Loucy (cell line): ENCODE measurements around the gene KDELR3.

Source experiments
- H2AFZ ChIP-seq: fragments of 200-600 bp; sonication (generic); 2 replicates; pipeline ENCODE4 v1.6.0; 2016; ENCODE audit warnings: antibody characterized with exemption, mild to moderate bottlenecking, low read length, moderate library complexity
- H3F3A ChIP-seq: fragments of 200-600 bp; 2 replicates; pipeline ENCODE4 v1.6.0; 2016; ENCODE audit warnings: antibody characterized with exemption, low read depth, mild to moderate bottlenecking
- H3K27me3 ChIP-seq: fragments of 200-600 bp; sonication (generic); 2 replicates; pipeline ENCODE4 v1.6.1; 2014; ENCODE audit warnings: low read length, mild to moderate bottlenecking; ENCODE audit not compliant: insufficient read depth, poor library complexity, severe bottlenecking
- H3K36me3 ChIP-seq: fragments of 200-600 bp; sonication (generic); 2 replicates; pipeline ENCODE4 v1.6.1; 2016; ENCODE audit warnings: low read length; ENCODE audit not compliant: insufficient read depth
- H3K4me1 ChIP-seq: fragments of 200-600 bp; sonication (generic); 2 replicates; pipeline ENCODE4 v1.5.1; 2014; ENCODE audit warnings: low read length, mild to moderate bottlenecking; ENCODE audit not compliant: insufficient read depth, poor library complexity, severe bottlenecking
- H3K4me2 ChIP-seq: fragments of 200-600 bp; sonication (generic); 2 replicates; pipeline ENCODE4 v1.6.0; 2014; ENCODE audit warnings: antibody characterized with exemption, low read length, low read depth, mild to moderate bottlenecking; ENCODE audit not compliant: poor library complexity, severe bottlenecking
- H3K4me3 ChIP-seq: fragments of 200-600 bp; sonication (generic); 2 replicates; pipeline ENCODE4 v1.5.1; 2014; ENCODE audit warnings: low read length, mild to moderate bottlenecking, mixed read lengths; ENCODE audit not compliant: poor library complexity, severe bottlenecking
- H3K79me2 ChIP-seq: fragments of 200-600 bp; sonication (generic); 2 replicates; pipeline ENCODE4 v1.6.1; 2014; ENCODE audit warnings: low read length; ENCODE audit not compliant: insufficient read depth
- H3K9ac ChIP-seq: fragments of 200-600 bp; sonication (generic); 2 replicates; pipeline ENCODE4 v1.6.0; 2014; ENCODE audit warnings: mild to moderate bottlenecking, low read depth, low read length, moderate library complexity; ENCODE audit not compliant: poor library complexity, severe bottlenecking
- H3K9me2 ChIP-seq: fragments of 200-600 bp; sonication (generic); replicated peaks from 2 replicates; pipeline ENCODE4 v1.6.1; 2016; ENCODE audit warnings: low read depth, low read length, mixed read lengths
- H3K9me3 ChIP-seq: fragments of 200-600 bp; sonication (generic); 2 replicates; pipeline ENCODE4 v1.6.1; 2014; ENCODE audit warnings: mild to moderate bottlenecking, antibody characterized with exemption, low read length, low read depth; ENCODE audit not compliant: insufficient read depth
- H4K20me1 ChIP-seq: fragments of 200-600 bp; sonication (generic); 2 replicates; pipeline ENCODE4 v1.6.0; 2014; ENCODE audit warnings: antibody characterized with exemption, low read length, mild to moderate bottlenecking; ENCODE audit not compliant: insufficient read depth, poor library complexity, severe bottlenecking
- CTCF ChIP-seq: fragments of 200-600 bp; sonication (generic); conservative IDR thresholded peaks from 2 replicates; pipeline ENCODE4 v1.5.1; 2014; ENCODE audit warnings: mild to moderate bottlenecking, antibody characterized with exemption, low read length
- EZH2phosphoT487 ChIP-seq: fragments of 200-600 bp; IDR thresholded peaks from 2 replicates; pipeline ENCODE4 v1.6.1; 2018; ENCODE audit warnings: antibody characterized with exemption, mild to moderate bottlenecking, moderate library complexity, borderline replicate concordance

The KDELR3 gene

GRCh38 chr22:38531251-38531938 is 63.5 kb downstream of the KDELR3 start:
- TF ChIP-seq CTCF (no peak), EZH2phosphoT487 (no peak)
- Histone ChIP-seq H3K4me2 (peak overlapping the region; percentile 20), H3F3A (no peaks in the 10 kb centered on the region), H3K79me2 (no peaks in the 10 kb centered on the region), H2AFZ (peak overlapping the region; percentile 86), H3K27me3 (no peaks in the 10 kb centered on the region), H3K4me3 (peak overlapping the region; percentile 11), H3K9me3 (no peaks in the 10 kb centered on the region), H3K9me2 (no peaks in the 10 kb centered on the region), H3K36me3 (no peaks in the 10 kb centered on the region), H3K4me1 (peaks cover 7% of the 10 kb centered on the region), H4K20me1 (no peaks in the 10 kb centered on the region), H3K9ac (peak overlapping the region; percentile 15)
